ENCODE results near the gene MRPL55.

DNA sequence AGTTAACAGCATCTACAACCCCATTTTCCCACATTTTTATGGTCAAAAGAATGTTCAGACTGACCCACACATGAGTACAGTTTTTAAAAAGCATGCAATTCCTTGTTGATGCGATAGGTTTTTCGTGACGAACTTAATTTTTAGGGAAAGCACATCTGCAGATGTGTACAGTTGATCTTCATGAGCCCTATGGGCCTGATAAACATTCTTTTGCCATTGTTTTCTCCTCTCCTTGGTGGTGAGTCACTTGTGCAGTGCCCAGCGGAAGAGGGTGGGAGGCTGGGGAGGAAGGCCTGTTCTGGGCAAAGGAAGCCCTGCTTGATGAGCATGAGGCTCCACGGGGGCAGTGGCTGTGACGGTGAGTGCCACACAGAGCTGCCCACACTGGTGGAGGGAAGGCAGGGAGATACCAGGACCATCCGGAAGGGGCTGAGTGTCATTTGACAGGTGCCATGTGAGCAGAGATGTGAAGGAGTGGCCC is 21.3 kb downstream of the MRPL55 start:
- TF ChIP-seq POLR2A (IDR thresholded peaks at IDR 0.05) (no peak), POLR2AphosphoS5 (IDR thresholded peaks at IDR 0.05) (no peak)
- TF ChIP-seq, protein P1, sequence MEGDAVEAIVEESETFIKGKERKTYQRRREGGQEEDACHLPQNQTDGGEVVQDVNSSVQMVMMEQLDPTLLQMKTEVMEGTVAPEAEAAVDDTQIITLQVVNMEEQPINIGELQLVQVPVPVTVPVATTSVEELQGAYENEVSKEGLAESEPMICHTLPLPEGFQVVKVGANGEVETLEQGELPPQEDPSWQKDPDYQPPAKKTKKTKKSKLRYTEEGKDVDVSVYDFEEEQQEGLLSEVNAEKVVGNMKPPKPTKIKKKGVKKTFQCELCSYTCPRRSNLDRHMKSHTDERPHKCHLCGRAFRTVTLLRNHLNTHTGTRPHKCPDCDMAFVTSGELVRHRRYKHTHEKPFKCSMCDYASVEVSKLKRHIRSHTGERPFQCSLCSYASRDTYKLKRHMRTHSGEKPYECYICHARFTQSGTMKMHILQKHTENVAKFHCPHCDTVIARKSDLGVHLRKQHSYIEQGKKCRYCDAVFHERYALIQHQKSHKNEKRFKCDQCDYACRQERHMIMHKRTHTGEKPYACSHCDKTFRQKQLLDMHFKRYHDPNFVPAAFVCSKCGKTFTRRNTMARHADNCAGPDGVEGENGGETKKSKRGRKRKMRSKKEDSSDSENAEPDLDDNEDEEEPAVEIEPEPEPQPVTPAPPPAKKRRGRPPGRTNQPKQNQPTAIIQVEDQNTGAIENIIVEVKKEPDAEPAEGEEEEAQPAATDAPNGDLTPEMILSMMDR (IDR thresholded peaks at IDR 0.05), result no peak

All from prostate gland (tissue), 2 donors.